Right lobe of liver (tissue), 4 donors: ENCODE results near the gene MRPS14.

Source experiments
- CTCF ChIP-seq, 4 donors: fragments of 200-600 bp in 3 of 4; fragments of 450-650 bp in 1 of 4; IDR thresholded peaks; one replicate each; pipeline versions ENCODE4 v1.5.1 to v1.8.0; 2016 to 2022; ENCODE audit warnings: antibody characterized with exemption in 4 of 4, mild to moderate bottlenecking in 2 of 4
- POLR2A ChIP-seq: fragments of 450-650 bp; IDR thresholded peaks from one replicate; pipeline ENCODE4 v1.6.1; 2017; ENCODE audit warnings: antibody characterized with exemption, mild to moderate bottlenecking
- donor health status: DM: no; HTN: no; CAD: no.
- donor health status: DM: no; HTN: no; CAD: no.
- donor health status: DM: no; HTN: yes; CAD: no.

GRCh38 chr1:175035865-175036264 is 12.6 kb upstream of the MRPS14 start:
- no peak for TF ChIP-seq CTCF (IDR thresholded peaks at IDR 0.05)
- TF ChIP-seq POLR2A, result no peak
